HG02642 (cell line): Measurements from ENCODE around the gene BMP6.

Experiments used
- ATAC-seq: cut with Tn5 transposase; IDR thresholded peaks from one replicate; pipeline ENCODE4 v1.9.1; 2021; ENCODE audit warnings: mild to moderate bottlenecking; ENCODE audit not compliant: unreplicated experiment, poor library complexity

BMP6 gene

GRCh38 chr6:7914991-7915789 lies 189.3 kb downstream of the BMP6 start:
- no peak for ATAC-seq

GRCh38 chr6:7916959-7917358 lies 191.1 kb downstream of the BMP6 start:
- peak; percentile 80 for ATAC-seq

- no peak for ATAC-seq
Observed at GRCh38 chr6:7917729-7918128, 191.8 kb downstream of the BMP6 start.

- no peak for ATAC-seq
Observed at GRCh38 chr6:7918403-7918802, 192.5 kb downstream of the BMP6 start.

- ATAC-seq = no peak
Observed at GRCh38 chr6:7919871-7920270, 194.0 kb downstream of the BMP6 start.

GRCh38 chr6:7920425-7920824 lies 194.5 kb downstream of the BMP6 start:
- no peak for ATAC-seq

- ATAC-seq = no peak
Observed at GRCh38 chr6:7921046-7921445, 195.1 kb downstream of the BMP6 start.

GRCh38 chr6:7921632-7922092 lies 195.8 kb downstream of the BMP6 start:
- ATAC-seq = no peak

- ATAC-seq = no peak
Observed at GRCh38 chr6:7922596-7922995, 196.7 kb downstream of the BMP6 start.

- ATAC-seq = no peak
Observed at GRCh38 chr6:7924867-7925266, 199.0 kb downstream of the BMP6 start.
